Ascending aorta (tissue), 2 donors: ENCODE data around the gene TRABD. TPM values are rescaled to one million over a fixed set of nuclear protein-coding genes. Genes with fewer than 3 reads are reported as not detected.

Experiments used
- DNase-seq, 2 donors: peaks; one replicate each; pipeline ENCODE4 v3.0.0-alpha.2; 2019; ENCODE audit warnings: low spot score in 2 of 2
- H3K27ac ChIP-seq, 2 donors: fragments of 200-600 bp; sonication (generic); one replicate each; pipeline ENCODE4 v1.5.1; 2016 to 2017; ENCODE audit warnings: mild to moderate bottlenecking in 1 of 2
- H3K27me3 ChIP-seq: fragments of 200-600 bp; sonication (generic); one replicate; pipeline ENCODE4 v1.5.1; 2017
- H3K36me3 ChIP-seq, 2 donors: fragments of 200-600 bp; sonication (generic); one replicate each; pipeline ENCODE4 v1.5.1; 2016
- H3K4me1 ChIP-seq, 2 donors: fragments of 200-600 bp; sonication (generic); one replicate each; pipeline ENCODE4 v1.5.1; 2016 to 2017; ENCODE audit warnings: mild to moderate bottlenecking in 1 of 2
- H3K4me3 ChIP-seq, 2 donors: fragments of 200-600 bp; sonication (generic); one replicate each; pipeline ENCODE4 v1.5.1; 2016 to 2017; ENCODE audit warnings: mild to moderate bottlenecking in 1 of 2
- H3K9me3 ChIP-seq, 2 donors: fragments of 200-600 bp; sonication (generic); one replicate each; pipeline ENCODE4 v1.5.1; 2016
- intact Hi-C: fragments of 100-400 bp; cut with DNase I; formaldehyde crosslinking; loops from one replicate; pipeline ENCODE4 v1.15.1; 2023
- total RNA-seq: library from RNA; depleted of rRNA; stranded (reverse); fragments of >200 nt; gene quantifications from one replicate; pipeline ENCODE4 v1.1.0, GENCODE V29; 2016
- TF ChIP-seq, protein P1 (sequence below), 3 experiments: fragments of 200-600 bp in 2 of 3; fragments of 450-650 bp in 1 of 3; sonication (generic) in 2 of 3; IDR thresholded peaks; one replicate each; pipeline ENCODE4 v1.5.1; 2016 to 2019; ENCODE audit warnings: antibody characterized with exemption in 3 of 3, mild to moderate bottlenecking in 1 of 3, moderate library complexity in 1 of 3

Gene TRABD
- total RNA-seq, 1 donor from 2014 or later: 91.4 TPM

DNA sequence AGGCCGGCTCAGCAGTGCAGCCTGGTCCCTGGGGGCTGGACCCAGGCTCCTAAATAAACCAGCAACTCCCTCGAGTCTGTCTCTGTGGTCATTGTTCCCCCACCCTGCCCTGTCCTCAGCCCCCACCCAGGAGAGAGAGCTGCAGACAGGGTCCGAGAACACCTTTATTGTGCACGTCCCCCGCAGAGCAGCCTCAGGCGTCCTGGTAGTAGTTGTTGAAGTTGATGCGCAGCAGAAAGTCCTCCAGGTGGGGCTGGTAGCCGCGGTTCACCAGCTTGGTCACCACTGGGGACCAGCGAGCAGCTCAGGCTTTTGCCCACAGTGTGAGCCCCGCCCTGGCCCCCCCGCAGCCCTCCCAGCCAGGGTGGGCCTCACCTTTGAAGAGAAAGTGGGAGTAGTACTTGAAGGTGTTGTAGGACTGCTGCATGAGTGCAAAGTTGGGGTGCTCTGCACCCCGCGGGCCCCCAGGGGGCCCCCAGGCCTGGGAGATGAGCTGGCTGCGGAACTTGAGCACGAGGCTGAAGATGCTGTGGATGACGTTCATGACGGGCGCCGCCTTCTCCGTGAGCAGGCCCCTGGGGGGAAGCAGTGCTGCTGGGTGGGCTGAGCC lies 31.9 kb downstream of the TRABD start:
- intact Hi-C loops: no loop called here
- TF ChIP-seq, protein P1, sequence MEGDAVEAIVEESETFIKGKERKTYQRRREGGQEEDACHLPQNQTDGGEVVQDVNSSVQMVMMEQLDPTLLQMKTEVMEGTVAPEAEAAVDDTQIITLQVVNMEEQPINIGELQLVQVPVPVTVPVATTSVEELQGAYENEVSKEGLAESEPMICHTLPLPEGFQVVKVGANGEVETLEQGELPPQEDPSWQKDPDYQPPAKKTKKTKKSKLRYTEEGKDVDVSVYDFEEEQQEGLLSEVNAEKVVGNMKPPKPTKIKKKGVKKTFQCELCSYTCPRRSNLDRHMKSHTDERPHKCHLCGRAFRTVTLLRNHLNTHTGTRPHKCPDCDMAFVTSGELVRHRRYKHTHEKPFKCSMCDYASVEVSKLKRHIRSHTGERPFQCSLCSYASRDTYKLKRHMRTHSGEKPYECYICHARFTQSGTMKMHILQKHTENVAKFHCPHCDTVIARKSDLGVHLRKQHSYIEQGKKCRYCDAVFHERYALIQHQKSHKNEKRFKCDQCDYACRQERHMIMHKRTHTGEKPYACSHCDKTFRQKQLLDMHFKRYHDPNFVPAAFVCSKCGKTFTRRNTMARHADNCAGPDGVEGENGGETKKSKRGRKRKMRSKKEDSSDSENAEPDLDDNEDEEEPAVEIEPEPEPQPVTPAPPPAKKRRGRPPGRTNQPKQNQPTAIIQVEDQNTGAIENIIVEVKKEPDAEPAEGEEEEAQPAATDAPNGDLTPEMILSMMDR (IDR thresholded peaks at IDR 0.05): no peak
- no peak for DNase-seq
- no peak overlapping the region for H3K27ac ChIP-seq
- H3K4me1 ChIP-seq: no peaks in the 10 kb centered on the region
- no peaks in the 10 kb centered on the region for H3K27me3 ChIP-seq
- no peak overlapping the region for H3K4me3 ChIP-seq
- H3K9me3 ChIP-seq: no peaks in the 10 kb centered on the region
- peaks cover 65 to 84% of the 10 kb centered on the region in 2 donors for H3K36me3 ChIP-seq

DNA sequence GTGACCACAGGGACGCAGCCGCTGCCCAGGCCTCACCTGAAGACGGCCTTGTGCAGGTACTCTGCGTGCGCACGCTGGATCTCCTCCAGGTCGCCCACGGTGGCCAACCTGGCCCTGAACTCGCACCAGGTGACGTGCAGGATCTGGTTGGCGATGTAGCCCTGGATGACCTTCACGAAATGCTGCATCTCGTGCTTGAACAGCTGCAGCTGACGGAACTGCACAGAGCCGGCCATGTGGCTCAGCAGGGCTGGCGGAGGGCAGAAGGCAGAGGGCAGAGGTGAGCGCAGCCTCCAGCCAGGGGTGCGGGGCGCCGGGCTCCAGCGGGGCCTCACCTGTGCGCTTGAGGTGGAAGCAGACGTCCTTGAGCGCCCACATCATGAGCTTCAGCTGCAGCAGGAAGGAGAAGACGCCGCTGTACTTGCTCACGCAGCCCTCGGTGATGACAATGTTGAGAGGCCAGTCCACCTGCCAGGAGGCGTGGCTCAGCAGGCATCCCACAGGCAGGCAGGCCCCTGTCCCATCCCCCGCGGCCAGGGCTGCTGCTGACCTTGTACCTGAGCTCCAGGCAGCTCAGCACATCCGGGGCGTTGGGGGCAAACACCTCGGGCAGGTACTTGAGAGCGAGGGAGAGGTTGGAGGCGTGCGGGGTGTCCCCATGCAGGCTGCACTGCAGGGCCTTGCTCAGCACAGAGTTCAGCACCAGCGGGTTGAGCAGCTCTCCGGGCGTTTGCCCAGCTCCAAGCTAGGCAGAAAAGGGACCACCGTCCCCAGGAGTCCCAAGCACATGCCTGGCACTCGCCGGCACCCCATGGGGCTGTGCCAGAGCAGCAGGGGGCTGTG lies 32.7 kb downstream of the TRABD start:
- intact Hi-C loops: no loop called here
- Histone ChIP-seq H3K4me1 (no peaks in the 10 kb centered on the region), H3K36me3 (peaks cover 70 to 84% of the 10 kb centered on the region in 2 donors), H3K27me3 (no peaks in the 10 kb centered on the region), H3K4me3 (no peak overlapping the region), H3K27ac (no peak overlapping the region), H3K9me3 (no peaks in the 10 kb centered on the region)
- TF ChIP-seq, protein P1 (IDR thresholded peaks at IDR 0.05): no peak
- no peak for DNase-seq

DNA sequence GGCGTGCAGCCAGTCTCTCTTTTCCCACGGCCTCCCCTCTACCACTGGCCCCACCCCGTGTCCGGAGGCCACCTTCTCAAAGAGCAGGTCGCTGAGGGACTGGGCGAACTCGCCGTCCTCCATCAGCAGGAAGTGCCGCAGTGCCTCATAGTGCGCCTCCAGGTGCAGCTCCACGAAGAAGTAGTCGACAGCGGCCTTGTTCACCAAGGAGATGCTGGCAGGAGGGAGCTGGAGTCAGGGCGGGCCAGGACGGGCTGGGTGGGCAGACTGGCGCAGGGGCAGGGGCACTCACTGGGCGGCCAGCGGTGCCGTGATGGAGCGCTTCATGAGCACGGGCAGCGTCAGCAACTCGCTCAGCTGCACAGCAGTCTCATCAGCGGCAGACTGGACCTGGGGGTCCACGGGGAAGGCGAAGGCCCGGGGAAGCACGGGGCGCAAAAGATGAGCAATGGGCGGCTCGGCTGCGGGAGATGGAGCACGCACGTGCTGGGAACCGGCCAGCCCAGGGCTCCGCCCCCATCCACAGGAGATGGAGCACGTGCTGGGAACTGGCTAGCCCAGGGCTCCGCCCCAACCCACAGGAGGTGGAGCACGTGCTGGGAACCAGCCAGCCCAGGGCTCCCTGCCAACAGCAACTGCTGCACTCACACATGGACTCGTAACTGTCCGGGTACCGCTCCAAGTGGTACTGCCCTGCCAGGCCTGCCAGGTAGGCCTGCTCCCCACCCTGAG lies 33.4 kb downstream of the TRABD start:
- Histone ChIP-seq H3K27me3 (no peaks in the 10 kb centered on the region), H3K36me3 (peaks cover 77 to 88% of the 10 kb centered on the region in 2 donors), H3K9me3 (no peaks in the 10 kb centered on the region), H3K4me1 (no peaks in the 10 kb centered on the region), H3K4me3 (no peak overlapping the region), H3K27ac (no peak overlapping the region)
- TF ChIP-seq, protein P1 (IDR thresholded peaks at IDR 0.05): no peak
- no peak for DNase-seq
- intact Hi-C loops: no loop called here

DNA sequence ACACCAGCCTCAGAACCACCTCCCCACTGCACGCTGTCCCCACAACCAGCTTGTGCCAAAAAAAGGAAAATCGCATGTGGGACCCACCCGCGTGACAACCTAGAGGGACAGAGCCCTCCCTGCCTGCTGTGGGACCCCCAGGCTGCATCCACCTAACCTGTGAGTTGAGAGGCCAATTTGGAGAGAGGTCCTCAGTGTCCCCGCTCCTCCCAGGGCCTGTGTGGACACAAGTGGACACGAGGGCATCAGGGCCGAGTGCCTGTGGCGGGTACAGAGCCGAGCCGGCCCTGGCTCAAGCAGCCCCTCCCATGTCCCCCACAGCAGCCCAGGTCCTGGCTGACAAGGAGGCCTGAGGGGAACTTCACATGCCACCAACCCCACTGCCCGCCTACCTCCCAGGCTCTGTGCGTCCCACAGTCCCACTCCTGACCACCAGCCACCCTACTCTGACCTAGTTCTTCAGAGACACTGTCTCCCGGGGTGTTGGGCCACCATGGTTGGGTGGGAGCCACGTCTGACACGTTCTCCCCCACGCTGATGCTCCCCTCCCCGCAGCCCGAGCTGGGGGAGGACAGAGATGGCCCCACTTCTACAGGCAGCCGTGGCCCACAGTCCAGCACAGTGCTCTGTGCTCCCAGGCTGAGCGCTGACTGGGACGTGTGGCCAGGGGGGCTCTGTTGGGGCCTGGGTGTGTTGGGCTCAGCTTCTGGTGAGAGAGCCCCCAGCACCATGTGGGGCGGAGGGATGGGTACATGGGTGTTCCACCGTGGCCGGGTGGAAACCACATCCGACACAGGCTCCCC lies 34.3 kb downstream of the TRABD start:
- intact Hi-C loops: no loop called here
- TF ChIP-seq, protein P1 (IDR thresholded peaks at IDR 0.05): no peak
- H3K4me3 ChIP-seq: no peak overlapping the region
- H3K4me1 ChIP-seq: no peaks in the 10 kb centered on the region
- peaks cover 83 to 92% of the 10 kb centered on the region in 2 donors for H3K36me3 ChIP-seq
- DNase-seq: no peak
- no peaks in the 10 kb centered on the region for H3K9me3 ChIP-seq
- no peaks in the 10 kb centered on the region for H3K27me3 ChIP-seq
- H3K27ac ChIP-seq: no peak overlapping the region
